DMS53 treated with DMSO at 0.1 percent for 48 hours (cell line): ENCODE measurements around the gene ZFYVE21.
"Not testable (repeated sequence)": the region's sequence is repeated elsewhere in the genome, so short reads cannot be mapped to it uniquely, and the experiment has no call there.

Experiments
- DNase-seq: peaks from one replicate; lab custom pipeline; 2025; ENCODE audit not compliant: unreplicated experiment; lab: John Stamatoyannopoulos, UW

The ZFYVE21 gene

DNA sequence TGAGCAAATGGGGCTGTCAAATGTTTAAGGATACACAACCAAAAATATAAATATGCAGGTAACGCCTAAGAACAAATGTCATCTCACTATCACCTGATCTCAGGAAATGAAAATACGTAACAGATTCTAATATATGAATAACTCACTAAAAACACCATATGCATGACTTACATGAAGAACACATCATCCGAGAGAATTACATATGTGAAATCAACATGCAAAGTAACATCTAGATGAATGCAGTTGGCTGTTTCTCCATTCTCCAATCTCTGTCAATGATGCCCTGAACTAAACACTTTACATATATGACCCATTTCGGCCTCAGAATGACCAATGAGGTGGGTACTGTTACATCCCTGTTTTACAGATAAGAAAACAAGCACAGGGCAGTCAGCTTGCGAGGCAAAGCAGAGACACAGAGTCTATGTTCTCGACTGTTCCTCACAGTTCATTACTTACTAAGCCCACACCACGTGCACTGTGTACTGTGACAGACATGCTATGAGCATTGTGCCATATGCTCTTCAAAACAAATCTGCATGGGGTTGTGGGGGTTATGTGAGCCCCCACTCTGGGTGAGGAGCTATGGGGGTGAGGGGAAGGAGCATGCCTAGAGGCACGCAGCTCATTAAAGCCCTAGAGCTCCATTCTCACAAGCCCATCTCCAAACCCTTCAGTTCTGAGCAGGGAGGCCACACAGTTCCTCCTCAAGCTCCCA is 42.6 kb downstream of the ZFYVE21 start:
- no peak for DNase-seq

DNA sequence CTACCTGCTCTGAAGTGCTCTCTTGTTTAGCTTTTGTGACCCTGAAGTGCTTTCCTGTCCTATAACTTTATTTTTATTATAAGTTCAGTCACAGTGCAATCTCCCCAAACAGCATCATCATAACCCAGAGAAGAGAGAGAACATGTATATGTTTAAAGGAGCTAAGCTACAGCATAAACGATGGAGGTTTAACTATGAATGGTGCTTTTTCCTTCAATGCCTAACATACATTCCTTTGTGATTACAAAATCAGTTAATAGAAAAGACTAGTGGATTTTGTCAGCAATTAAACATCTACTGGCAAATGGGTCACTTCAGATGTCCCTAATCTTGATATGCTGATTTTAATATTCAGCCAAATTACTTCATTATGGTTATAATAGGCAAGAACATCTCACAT is 46.4 kb downstream of the ZFYVE21 start:
- DNase-seq = no peak

DNA sequence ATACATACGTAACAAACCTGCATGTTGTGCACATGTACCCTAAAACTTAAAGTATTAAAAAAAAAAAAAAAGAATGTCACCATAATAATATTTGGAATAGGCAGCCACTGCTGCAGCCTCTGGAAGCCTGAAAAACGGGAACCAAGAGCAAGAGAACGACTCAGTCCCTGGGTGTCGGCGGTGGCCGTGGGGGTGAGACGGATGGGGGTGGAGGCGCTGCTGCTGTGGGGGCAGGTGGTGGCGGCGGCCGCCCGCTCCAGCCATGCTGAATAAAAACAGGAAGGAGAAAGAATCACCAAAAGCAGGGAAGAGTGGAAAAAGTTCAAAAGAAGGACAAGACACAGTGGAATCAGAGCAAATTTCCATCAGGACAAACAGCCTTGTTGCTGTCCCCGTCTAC is 46.9 kb downstream of the ZFYVE21 start:
- no peak for DNase-seq

DNA sequence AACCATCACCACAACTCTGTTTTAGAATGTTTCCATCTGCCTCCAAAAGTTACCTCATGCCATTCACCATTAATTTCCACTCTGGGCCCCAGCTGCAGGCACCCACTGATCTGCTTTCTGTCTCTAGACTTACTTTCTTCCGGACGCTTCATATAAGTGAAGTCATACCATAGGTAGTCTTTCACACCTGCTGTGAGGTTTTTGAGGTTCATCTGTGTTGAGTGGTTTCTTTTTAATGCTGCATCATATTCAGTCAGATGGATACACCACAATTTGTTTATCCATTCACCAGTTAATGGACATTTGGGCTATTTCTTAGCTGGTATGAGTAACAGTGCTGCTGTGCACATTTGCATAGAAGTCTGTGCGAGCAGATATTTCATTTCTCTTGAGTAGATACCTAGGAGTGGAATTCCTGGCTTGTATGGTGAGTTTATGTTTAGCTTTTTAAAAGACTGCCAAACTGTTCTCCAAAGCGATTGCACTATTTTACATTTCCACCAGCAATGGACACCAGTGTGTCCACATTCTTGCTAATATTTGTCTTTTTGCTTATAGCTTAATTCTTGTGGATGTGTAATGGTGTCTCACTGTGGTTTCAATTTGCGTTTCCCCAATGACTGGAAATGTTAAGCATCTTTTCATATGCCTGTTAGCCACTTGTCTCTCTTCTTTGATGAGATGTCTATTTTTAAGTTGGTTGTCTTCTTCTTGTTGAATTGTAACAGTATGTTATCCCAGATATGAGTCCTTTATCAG is 48.3 kb downstream of the ZFYVE21 start:
- no peak for DNase-seq

DNA sequence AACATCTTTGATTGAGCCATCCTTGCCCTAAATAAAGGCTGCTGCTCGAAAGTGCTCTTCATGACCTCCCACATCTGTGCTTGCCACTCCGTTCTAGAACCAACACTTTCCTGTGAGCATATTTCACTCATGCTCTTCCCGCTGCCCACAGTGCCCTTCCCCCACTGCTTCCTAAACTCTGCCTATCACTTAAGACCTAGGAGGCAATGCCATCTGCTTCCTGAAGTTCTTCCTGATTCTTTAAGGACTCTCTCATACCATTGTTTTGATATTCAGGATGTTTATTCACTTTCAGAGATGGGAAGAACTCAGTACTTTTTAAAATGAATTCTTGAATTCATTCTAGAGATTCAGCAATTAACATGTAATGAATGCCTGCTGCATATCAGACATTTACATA is 49.9 kb downstream of the ZFYVE21 start:
- no peak for DNase-seq

DNA sequence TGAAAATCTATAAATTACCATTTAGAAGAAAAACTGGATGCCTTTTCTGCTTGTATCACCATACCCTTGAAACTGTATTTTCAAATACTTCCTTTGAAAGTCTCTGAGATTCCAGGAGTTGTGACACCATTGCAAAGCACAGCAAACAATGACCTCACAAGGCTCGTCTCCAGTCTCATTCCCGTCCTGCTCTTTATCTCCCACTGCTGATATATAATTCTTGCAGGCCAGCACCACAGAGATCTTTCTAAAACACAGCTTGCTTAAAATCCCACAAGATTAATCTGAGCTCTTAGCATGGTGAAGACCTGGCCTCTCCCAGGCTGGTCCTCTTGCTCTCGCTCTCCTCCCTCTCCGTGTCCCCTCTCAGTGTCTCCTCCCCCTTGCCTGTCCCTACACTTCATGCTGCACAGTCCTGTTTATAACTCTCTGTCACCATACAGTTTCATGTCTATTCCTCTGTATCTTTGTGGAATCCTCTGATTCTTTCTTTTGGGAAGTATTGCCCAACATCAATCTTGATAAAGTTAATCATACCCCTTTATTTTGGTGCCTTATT is 51.8 kb downstream of the ZFYVE21 start:
- DNase-seq = no peak

DNA sequence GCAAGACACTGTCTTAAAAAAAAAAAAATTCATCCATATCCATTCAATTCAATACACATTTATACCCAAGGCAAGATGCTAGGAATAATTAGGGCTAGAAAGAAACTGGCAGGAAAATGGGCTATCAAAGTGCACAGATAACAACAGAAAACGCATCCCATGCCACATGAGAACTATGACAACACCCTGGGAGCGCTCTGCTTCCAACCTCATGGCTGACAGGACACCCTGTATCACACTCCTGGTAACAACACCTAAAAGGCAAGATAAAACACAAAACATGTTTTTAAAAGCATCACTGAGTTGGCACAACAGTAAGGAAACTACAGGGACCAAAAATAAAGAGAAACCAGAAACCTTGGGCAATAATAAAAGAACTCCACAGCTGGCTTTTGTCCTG is 54.9 kb downstream of the ZFYVE21 start:
- no peak for DNase-seq

DNA sequence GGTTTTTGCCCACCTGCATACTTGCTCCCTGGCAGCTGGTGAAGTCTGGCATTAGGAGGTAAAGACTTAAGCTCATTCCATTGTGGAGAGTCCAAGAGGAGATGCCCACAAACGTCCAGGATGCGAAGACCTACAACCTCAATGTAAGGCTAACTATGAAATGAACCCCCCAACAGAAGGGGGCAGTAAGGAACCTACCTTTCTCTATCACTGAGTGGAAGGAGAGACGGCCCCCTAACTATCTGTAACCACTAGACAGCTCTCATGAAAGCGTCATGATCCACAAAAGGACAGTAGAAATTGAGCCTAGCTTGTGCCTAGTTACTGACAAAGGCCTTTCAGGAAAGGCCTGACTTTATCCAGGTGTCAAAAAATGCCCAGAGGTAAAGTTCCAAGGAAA is 55.3 kb downstream of the ZFYVE21 start:
- no peak for DNase-seq

DNA sequence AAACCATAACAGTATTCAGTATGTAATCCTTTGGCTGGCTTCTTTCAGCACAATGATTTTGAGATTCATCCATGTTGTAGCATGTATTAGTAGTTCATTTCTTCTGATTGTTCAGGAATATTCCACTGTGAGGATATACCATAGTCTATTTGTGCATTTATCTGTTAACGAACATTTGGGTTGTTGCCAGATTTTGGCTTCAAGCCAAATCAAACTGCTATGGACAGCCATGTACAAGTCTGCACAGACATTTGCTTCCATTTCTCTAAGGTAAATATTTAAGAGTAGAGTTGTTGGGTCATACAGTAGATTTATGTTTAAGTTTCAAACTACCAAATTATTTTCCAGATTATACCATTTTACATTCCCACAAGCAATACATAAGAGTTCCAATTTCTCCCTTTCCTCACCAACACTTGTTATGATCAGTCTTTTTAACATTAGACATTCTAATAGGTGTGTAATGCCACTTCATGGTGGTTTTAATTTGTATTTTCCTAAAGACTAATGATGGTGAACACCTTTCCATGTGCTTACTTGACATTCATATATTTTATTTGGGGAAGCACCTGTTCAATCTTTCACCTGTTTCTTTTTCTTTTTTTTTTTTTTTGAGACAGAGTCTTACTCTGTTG is 56.6 kb downstream of the ZFYVE21 start:
- DNase-seq = no peak

DNA sequence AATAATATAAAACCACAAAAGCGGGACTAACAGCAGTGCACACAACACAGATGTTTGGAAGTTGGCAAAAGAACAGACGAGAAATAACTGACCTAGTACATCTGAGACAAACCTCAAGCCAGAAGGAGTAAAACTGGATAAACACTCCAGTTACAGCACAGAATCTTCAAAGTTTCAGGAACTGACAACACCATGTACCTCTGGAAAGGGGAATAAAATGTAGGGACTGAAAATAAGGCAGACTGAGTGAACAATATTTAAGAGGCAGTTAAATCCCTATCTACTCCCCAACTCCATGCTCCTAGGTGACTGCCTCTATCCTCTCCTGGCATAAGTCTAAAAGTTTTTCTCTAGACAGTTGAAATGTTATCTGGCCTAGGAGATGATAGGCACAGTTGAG is 57.9 kb downstream of the ZFYVE21 start:
- DNase-seq = no peak

DNA sequence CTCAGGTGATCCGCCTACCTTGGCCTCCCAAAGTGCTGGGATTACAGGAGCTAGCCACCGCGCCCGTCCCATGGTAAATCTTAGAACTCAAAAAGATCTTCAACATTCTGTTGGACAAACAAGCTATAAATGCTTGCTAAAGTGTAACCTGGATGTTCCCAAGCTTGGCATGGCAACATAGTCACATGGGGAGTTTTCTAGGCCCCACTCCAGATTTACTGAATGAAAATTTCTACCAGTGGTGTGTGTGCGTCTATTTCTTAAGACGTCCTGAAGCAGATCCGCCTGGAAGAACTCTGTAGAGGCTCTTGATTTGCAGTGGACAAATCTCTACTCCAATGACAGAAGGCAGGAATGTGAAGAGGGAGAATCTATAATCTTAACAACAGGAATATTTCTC is 59.9 kb downstream of the ZFYVE21 start:
- no peak for DNase-seq

DNA sequence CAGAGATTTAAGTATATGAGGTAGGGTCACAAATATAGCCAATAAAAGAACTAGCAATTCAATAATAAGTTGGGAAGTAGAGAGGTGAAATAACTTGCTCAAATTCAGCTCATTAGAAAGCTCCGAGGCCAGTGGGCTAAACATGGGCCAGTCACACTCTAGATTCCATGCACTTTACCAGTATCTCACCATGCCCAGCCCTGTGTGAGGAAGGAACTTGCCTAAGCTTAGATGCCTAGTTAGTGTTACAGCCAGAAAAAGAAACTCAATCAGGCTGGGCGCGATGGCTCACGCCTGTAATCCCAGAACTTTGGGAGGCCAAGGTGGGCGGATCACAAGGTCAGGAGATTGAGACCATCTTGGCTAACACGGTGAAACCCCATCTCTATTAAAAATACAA is 60.7 kb downstream of the ZFYVE21 start:
- not testable (repeated sequence) for DNase-seq

DNA sequence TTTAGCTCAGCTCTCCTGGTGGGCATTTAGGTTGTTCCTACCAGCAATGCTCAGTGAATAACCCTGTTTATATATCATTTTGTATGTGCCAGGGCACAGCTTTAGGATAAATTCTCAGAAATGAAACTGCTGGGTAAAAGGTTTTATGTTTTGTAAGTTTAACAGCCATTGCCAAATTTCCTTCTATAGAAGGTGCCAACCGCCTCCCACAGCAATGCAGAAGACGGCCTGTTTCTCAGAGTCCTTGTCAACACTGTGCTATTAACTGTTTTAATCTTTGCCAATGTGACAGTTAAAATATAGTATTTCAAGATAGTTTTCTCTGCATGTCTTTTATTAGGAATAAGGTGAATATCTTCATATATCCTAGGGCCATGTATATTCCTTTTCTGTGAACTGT is 66.8 kb downstream of the ZFYVE21 start:
- no peak for DNase-seq
